Measurements from ENCODE around the gene FRMPD2. TPM values are rescaled to one million over a fixed set of nuclear protein-coding genes. Genes with fewer than 3 reads are reported as not detected.

The FRMPD2 gene
- polyA plus RNA-seq (2013, experiment 1 of 2; ENCODE audit: insufficient read length): not detected
- not detected for polyA plus RNA-seq (2013, experiment 2 of 2; ENCODE audit: insufficient read length)

- DNase-seq: no peak
Measured at GRCh38 chr10:48274636-48275035, at the start of gene FRMPD2. Gene FRMPD2 (minus strand): TSS chr10:48274696. CDS start chr10:48274567, 129 bp downstream.

DNA sequence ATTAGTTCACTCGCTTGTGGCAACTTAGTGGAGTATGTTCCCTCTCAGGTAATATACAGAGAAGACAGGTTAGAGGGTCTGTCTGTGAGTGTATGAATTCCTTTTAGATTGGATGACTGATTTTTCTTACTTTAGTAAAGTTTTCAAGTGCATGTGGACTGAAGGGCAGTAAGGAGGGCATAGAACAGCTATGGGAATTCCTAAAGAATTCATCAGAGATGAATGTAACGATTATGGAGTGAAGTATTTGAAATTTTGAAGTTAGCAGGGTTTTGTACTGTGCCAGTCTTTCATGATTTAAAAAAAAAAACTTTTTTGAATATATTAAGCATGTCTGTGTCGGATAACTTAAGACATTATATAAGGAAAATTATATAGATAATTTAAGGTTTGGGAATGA, 47.5 kb upstream of the FRMPD2 start:
- DNase-seq: no peak

DNA sequence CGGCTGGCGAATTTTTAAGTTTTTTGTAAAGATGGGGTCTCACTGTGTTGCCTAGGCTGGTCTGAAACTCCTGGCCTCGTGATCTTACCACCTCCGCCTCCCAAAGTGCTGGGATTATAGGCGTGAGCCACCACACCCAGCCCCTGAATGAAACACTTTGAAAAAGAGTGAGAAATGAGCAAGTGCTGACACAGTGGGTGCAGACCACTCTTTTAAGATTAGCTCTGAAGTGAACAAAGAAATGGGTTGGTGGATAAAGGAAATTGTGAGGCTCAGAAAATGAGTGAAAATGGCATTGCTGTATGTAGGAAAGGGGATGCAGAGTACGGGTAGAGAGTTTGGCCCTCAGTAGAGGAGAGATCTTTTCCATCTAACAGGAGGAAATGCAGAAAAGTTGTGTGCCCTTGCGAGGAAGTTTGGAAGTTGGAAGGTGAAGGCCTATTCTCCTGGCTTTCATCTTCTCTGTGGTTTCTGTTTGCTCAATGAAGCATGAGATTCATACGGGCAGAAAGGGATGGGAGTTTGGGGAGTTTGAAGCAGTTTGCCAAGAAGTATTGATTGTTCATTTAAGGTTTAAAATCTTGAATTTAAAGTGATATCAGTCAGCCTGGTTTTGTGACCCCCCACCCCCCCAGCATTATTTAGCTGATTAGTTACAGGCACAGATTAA, 43.0 kb upstream of the FRMPD2 start:
- no peak for DNase-seq

GRCh38 chr10:48316236-48316635, 41.7 kb upstream of the FRMPD2 start:
- DNase-seq: no peak

GRCh38 chr10:48314107-48314506, 39.6 kb upstream of the FRMPD2 start:
- no peak for DNase-seq

GRCh38 chr10:48309711-48310226, 35.3 kb upstream of the FRMPD2 start:
- DNase-seq: peak; percentile 70

DNA sequence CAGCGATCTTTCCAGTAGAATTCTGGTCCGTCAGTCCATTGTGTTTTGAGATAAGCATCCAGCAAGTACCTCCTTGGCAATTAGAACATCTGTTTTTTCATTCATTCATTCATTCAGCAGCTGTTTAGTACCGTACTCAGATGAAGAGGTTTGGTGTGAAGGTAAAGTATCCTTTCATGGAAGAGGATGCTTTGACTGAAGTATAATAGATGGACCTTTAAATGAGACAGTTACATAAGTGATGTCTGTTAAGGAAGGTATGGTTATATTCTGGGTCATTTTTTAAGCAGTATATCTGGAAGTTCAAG, 33.2 kb upstream of the FRMPD2 start:
- DNase-seq: no peak

DNA sequence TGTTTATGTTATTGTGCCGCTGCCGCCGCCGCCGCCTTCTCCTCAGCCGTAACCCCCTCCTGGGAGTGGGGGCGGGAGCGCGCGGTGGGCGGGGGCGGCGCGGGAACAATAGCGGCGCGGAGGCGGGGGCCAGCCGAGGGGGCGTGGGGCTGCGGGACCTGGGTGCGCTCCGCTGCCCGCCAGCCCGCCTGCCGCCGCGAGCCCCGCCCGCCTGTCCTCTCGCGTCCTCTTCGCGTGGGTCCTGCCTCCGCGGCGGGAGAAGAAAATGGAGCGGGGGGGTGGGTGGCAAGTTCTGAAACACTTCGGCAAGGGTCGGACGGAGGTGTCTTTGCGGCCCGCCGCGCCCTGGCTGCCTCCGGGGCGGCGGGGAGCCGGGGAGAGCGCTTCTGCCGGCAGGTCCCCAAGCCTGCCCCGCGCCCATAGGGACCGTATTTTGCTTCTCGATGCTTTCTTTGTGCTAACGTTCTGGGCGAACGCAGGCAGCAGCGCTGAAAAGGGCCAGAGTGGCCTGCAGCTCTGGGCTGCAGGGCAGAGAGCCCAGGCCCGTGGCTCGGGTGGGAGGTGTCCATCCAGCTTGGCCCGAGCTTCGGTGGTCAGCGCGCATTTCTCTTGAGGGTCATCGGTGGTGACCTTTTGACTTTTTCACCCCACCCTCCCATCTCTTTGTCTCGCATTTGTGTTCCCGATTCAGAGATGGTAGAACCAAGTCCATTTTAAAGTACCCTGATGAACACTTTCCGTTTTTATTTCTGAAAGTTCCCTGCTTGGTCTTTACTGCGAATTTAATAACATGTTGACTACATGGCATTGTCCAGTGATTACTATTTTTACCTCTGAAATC, 32.6 kb upstream of the FRMPD2 start:
- DNase-seq: peak; percentile 63

DNA sequence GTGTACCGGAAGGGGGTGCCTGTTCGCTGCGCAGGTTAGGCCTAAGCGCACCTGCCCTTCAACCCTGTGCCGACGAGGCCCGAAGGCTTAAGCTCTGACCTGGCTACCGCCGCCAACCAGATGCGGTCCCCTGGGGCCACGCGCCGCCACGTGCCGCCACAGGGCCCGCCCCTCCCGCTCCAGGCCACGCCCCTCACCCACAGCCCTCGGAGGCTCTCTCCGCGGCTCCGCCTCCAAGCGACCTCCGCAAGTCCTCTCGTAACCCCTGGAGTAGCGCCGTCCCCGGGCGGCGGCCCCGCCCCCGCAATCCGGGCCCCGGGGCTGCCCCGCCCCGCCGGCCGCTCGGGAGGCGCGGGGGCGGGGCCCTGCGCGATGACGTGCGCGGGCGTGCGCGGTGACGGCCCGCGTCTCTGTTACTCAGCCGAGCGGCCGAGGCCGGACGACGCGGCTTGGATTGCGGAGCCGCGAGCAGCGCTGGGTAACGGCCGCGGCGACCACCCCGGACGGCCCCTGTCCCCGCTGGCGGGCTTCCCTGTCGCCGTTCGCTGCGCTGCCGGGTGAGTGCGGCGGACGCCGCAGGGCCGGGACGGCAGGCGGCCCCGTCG, 31.9 kb upstream of the FRMPD2 start, which contains the start of gene MAPK8:
Gene MAPK8, plus strand, starts transcription at position 413 of the 605 bp plus-strand sequence. CDS start 94,984 bp downstream, outside the sequence.
- peak; percentile 90 for DNase-seq

DNA sequence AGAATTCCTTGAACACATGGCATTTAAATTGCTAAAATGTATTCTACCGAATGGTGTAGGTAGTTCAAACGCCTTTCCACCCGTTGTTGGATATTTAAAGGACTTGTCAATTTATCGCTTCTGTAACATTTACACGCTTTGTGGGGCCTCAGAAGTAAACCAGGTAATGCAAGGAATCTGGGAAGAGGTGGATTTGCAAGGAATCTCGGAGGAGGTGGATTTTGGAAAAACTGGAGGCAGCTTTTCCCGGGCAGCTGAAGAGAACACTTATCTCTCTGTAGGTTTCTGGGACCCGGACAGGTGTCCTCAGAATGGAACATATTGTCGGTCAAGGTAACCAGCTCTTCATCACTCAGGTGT, 31.4 kb upstream of the FRMPD2 start:
- no peak for DNase-seq

DNA sequence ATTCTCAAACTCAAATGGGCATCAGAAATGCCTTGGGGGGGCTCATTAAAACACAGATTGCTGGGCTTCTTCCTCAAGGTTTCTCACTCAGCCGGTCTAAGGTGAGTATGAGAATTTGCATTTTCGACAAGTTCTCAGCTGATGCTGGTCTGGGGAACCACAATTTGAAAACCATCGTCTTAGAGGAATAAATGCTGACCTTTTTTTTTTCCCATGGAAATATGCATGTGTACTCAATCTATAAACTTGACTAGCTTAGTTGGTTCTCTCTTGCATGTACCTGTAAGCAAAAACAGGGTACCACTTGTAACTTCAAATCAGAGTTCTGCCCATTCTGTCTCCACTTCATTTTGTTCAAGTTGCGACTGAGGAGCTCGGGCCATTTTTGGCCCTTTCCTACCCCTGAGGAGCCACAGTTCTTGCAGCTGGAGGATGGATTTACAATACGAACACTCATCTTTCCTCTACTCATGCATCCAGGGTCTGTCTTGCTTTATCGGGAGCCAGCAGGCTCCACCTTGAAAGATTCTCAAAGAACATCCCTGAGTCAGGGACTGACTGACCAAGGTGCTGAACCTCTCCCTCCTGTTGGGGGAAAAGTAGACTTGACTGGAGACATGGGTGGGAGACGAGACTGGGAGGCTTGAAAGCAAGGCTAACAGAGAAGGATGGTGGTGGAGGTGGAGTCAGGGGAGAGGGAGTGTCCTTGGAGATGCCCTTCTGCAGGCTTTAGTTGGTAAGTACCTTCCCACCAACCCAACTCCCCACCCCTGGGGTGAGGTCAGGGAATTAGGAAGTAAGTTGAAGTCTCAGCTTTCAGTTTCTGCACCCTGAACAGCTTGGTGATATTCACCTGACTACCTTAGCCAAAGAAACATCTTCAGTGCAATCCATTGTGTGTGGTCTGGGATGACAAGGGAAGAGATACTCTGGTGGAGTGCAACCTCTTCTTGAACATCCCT, 28.3 kb upstream of the FRMPD2 start:
- DNase-seq: no peak

GRCh38 chr10:48300556-48300955, 26.1 kb upstream of the FRMPD2 start:
- DNase-seq: no peak

DNA sequence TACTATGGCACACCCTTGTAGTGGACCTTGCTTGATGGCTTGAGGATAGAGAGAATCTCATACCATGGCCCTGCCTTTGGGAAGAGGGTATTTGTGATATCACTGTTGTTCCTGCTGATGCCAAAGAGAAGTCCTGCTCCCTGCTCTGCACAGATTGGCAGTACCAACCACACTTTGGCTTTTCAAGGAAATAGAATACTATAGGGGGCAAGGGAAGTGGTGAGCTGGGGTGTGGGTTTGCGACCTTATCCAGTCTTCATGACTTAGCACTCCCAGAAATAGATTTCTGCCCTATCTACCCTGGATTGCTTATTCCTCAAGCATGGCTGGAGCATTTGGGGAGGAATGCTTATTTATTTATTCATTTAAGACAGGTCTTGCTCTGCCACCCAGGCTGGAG, 25.2 kb upstream of the FRMPD2 start:
- DNase-seq: no peak

DNA sequence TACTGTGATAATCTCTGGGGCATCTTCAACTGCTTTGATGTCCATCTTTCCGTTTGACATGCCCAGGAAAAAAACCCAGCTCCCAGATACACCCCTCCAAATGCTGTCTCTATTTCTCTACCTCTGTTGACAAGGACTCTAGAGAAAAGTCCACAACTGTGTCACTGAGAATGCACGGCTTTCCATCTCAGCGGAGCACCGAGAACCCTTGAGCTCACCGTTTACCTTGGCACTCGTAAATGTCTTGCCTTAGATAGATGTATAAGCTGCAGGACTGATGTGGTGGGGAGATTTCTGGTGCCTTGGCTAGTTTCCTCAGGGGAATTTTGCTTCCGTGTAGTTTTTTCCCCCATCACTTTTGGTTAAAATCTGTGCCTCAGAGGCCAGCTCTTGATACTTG, 24.6 kb upstream of the FRMPD2 start:
- no peak for DNase-seq

- no peak for DNase-seq
Measured at GRCh38 chr10:48296576-48297098, 22.1 kb upstream of the FRMPD2 start.

DNA sequence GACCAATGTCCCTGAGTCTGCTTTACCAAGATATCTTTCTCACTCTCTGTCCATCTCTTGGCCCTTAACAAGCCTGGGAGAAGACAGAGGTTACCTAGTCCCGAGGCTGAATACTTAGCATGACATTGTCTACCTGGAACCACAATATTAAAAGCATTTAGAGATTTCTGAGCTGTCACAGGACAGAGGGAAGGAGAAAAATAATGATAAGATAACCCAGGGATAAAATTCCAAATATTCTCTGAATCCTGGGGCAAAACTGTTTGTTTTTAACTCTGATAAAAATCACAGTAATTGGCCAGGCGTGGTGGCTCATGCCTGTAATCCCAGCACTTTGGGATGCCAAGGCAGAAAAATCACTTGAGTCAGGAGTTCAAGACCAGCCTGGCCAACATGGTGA, 19.9 kb upstream of the FRMPD2 start:
- DNase-seq: no peak

DNA sequence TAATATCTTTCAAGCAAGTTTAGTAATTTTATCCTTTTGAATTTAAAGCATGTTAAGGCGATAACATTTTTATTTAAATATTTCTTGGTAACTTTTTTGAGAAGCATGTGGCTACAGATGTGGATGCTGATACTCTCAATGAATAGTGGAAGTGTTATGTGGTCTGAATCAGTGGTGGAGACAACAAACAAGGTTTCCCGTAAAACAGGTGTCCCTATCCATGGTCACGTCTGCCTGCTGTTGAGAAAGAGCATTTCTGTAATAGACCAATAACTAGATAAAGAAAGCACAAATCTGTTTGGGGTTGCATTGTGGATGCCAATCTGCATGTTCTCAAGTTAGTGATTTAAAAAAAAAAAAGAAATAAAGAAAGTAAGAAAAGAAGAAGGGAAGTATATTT, 18.1 kb upstream of the FRMPD2 start:
- DNase-seq: no peak

DNA sequence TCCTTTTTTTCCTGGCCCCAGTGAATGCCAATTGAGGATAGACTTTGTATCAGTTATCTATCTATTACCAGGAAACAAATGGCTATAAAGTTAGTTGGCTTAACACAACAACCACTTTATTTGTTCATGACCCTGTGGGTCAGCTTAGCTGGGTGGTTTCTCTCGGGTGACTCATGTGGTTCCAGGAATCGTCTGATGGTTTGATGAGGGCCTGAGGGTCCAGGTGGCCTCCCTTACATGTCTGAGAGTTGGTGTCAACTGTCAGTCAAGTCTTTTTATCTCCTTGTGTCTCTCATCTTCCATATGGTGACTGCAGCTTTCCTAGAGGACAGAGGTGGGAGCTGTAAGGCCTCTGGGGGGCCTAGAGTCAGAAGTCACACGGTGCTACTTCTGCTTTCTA, 16.7 kb upstream of the FRMPD2 start:
- no peak for DNase-seq

- no peak for DNase-seq
Measured at GRCh38 chr10:48290286-48290685, 15.8 kb upstream of the FRMPD2 start.

DNA sequence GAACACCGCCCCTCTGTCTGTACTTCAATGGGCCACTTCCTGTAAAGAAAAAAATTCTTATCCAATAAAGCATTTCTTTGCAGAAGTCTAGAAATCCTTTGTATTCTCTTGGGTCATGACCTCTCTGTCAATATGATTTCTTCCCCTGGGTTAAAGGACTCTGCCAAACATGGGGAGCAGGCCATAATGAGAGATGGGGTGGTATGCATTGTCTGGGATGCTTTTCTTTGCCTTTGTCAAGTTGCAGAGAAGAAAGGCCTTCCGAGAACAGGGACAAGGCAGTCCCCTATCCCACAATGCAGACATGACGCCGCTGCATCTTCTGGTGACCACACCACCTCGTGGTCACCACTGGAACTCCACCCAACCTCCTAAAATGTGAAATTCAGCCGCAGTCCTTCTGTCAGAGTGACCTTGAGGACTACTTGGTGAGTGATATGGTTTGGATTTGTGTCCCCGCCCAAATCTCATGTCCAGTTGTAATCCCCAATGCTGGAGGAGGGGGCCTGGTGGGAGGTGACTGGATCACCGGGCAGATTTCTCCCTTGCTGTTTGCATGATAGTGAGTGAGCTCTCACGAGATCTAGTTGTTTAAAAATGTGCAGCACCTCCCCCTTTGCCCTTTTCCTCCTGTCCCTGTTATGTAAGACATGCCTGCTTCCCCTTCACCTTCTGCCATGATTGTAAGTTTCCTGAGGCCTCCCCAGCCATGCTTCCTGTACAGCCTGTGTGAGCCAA, 15.2 kb upstream of the FRMPD2 start:
- DNase-seq: peak; percentile 32

- DNase-seq: no peak
Measured at GRCh38 chr10:48288661-48289060, 14.2 kb upstream of the FRMPD2 start.
